HG03097 (cell line): Measurements from ENCODE around the gene DOK7.

Source experiments
- ATAC-seq: cut with Tn5 transposase; IDR thresholded peaks from one replicate; pipeline ENCODE4 v1.9.1; 2021; ENCODE audit not compliant: unreplicated experiment, low FRiP score

DOK7 gene

DNA sequence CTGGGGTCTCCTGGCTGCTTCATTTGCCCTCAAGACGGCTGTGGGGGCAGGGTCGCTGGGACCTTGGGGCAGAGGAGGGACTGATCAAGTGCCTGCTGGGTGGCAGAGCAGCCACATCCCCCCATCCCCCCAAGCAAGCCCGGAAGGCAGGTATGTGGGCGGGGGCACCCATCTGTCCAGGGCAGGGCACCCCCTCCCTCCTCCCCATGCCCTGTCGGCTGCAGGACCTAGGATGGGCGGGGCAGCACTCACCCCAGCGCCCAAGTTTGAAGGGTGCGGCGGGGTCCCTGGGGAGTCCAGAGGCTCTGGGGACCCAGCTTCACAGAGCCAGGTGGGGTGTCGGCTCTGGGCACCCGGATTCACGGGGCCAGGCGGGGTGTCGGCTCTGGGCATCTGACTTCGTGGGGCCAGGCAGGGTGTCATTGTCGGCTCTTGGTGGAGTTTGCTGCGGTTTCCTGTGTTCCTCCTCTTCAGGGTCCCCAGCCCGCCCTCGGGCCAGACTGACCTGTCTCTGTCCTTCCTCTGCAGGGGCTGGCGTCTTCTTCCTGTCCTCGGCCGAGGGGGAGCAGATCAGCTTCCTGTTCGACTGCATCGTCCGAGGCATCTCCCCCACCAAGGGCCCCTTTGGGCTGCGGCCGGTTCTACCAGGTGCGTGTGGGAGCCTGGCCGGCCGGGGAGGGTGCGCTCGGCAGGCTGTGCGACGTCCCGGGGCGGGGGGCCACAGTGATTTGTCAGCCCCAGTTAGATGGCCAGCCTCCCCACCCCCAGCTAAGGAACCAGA is 22.1 kb downstream of the DOK7 start:
- ATAC-seq: no peak

DNA sequence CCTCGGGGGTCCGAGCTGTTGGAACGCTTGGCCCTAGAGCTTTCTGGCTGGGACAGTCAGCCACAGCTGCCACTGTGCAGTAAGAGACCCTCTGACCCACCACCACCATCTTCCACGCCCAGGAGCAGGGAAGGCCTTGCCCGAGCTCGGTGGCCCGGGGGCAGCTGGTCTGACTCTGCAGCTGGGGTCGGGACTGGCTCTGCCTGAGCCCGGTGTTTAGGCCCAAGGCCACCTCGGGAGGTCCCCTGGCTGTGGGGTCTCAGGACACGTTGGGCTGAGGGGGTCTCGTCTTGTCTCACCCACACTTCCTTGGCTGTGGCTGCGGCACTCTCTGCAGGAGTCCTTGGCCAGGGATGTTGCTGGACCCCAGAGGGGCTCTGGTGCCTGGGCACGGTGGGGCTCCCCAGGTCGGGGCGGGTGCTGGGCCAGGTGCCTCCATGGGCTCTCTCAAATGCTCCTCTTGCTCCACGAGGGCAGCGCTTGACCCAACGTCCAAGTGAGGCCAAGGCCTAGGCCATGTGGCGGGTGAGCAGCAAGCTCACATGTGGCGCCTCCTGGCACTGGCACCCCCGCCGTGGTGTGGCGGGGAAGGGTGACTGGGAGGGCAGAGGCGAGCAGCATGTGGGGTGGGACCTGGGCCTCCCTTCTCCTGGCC is 22.9 kb downstream of the DOK7 start:
- no peak for ATAC-seq

DNA sequence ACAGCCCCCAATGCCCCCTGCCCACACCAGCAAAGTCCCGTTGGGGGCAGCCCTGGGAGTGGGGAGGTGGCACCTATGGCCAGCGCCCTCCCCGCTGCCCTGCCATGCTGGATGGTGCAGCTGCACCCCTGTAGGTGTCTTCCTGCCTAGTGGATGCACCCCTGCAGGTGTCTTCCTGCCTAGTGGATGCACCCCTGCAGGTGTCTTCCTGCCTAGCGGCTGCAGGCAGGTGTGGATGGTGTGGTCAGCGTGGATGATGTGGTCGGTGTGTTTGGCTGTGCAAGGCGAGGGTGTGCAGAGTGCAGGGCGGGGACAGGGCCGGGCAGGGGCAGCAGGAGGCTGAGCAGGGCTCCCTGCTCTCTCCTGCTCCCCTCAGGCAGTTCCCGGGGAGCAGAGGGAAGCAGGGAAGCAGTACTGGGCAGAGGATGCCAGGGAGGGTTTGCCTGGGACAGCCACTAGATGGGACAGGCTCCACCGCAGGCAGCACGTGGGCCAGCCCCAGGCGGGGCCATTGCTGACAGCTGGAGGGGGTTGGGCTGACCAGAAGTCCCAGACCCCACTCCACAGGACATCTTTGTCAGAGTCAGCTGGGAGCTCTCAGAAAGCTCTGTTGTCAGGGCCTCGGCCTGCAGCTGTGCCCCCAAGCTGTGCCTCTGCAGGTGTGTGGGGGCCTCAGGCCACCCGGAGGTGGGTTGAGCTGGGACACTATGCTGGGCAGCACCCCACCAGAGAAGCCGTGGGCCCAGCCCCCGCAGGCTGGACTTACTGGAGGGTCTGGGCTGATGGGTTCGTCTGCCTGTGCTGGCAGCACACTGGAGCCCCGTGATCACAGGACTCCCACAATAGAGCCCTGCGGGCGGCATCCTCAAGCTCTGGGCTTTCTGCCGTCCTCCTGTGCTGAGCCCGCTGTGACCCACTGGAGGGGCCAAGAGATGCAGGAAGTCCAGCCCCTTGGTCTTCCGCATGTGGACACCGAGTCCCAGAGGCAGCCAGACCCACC is 23.7 kb downstream of the DOK7 start:
- no peak for ATAC-seq

DNA sequence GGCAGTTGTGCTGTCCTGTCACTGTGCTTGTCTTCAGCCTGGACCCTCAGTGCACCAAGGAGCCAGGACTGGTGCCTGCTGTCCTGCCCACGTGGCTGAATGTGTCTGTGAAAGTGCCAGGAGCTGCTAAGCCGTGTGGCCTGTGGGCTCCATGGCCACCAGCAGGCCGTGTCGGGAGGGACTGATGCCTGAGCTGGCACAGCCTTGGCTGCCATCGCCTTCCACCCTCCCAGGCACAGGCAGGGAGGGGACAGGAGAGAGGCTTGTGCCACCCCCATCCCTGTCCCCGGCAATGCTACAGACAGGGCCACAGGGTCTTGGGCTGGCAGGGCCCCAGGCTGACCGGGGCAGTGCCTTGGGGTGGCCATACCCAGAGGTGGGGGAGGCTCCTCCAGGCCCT is 24.8 kb downstream of the DOK7 start:
- ATAC-seq: no peak

DNA sequence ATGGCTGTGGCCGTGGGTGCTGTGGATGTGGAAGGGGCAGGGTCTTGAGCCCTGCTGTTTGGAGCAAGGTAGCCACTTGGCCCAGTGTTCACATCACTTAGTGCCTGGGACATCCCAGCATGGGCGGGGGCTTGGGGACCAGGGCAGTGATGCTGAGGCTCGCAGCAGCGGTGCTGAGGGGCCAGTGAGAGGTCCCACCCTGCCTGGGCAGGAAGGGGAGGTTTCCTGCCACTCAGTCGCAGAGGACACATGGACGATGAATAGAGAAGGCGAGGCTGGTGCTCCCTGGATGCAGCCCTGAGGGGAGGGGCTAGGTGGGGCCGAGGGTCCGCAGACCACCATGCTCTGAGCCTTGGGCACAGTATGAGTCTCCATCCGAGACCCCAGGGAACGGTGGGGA is 25.7 kb downstream of the DOK7 start:
- no peak for ATAC-seq

DNA sequence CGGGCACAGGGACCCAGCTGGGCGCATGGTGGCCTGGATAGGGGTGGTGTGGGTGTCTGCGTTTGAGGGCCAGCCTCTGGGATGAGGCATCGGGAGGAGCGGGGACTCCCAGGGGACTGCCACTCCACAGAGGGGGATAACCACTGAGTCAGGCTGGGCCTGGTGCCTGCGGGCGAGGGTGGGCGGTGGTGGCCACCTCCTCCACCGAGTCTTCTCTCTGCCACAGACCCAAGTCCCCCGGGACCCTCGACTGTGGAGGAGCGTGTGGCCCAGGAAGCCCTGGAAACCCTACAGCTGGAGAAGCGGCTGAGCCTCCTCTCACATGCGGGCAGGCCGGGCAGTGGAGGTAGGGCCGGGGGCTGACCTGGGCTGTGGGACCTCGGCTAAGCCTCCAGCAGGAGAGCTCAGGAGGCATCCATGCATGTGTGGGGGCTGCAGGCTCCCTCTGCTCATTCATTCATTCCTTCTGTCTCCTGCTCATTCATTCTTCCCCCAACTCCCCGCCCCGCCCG is 26.4 kb downstream of the DOK7 start:
- ATAC-seq: no peak

DNA sequence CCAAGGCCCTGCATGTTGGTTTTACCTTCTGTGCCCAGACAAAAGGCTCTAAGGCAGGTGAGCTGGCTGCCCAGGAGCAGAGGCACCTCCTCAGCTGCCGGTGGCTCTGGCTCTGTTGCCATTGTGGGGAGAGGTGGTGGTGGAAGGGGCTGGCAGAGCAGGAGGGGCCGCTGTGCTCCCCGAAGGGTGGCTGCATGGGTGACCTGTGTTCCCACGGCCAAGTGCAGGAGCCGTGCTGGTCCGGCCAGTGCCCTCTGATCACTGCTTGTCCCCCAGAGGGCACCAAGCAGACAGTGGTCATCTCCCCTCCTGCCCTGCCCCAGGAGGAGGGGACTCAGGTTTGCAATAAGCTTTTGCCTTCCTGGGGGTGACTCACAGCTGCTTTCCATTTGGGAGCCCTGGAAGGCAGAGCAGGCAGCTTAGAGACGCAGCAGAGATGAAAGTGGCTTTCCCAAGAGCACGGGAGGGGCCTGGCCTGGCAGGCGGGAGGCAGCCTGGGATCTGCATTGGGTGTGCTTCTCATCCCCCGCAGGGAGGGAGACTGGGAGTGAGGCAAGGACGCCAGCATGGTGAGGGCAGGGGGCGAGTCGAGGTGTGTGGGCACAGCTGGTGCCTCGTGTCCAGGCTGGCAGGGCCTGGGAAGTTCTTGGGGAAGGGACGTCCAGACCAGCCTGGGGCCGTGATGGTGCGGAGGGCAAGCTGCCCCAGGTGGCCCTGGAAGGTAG is 28.7 kb downstream of the DOK7 start:
- ATAC-seq: no peak

DNA sequence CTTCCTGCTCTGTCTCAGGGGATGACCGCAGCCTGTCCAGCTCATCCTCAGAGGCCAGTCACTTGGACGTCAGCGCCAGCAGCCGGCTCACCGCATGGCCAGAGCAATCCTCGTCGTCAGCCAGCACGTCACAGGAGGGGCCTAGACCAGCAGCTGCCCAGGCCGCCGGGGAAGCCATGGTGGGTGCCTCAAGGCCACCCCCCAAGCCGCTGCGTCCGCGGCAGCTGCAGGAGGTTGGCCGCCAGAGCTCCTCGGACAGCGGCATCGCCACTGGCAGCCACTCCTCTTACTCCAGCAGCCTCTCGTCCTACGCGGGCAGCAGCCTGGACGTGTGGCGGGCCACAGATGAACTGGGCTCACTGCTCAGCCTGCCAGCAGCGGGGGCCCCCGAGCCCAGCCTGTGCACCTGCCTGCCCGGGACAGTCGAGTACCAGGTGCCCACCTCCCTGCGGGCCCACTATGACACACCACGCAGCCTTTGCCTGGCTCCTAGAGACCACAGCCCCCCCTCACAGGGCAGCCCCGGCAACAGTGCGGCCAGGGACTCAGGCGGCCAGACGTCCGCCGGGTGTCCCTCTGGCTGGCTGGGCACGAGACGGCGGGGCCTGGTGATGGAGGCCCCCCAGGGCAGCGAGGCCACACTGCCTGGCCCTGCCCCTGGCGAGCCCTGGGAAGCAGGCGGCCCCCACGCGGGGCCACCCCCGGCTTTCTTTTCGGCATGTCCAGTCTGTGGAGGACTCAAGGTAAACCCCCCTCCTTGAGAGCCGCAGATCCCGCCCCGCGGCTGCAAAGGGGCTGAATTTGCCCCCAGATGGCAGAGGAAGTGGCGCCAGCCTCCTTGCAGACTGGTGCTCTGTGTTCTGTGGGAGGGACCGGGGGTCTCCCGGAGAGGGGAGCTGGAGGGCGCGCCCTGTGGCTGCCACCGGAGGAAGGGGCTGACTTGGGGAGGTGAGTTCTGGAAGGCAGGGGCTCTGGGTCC is 29.9 kb downstream of the DOK7 start:
- ATAC-seq: no peak

DNA sequence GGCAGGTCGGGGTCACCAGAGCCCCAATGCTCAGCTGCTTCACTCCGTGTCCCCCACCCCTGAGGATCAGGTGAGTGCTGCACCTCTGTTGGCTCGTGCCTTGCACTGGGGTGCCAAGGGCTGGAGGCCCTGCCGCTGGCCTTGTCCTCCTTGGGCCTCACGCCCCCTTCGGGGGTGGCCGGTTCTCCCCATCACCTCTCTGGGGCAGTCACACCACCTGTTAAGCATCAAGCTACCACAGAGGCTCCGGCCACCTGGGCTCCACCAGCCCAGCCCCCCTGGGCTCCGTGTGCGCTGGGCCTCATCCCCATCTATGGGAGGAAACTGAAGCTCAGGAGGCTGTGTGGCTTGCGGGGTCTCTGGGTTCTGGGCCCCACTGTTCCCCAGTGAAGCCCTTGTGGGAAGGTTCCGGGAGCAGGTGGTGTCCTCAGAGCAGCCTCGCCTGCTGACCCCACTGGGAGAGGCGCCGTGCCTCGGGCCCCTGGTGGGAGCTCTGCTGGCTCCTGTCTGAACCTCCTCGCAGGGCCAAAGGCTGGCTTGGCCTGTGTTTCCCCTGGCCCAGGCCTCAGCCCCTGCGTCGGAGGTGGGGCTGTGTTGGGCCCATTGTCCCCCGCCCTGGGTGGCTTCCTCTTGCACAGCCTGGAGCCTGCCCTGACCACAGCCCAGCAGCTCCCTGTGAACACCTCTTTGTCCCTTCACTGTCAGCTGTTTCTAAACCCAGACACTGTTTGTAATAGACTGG is 30.8 kb downstream of the DOK7 start:
- no peak for ATAC-seq

DNA sequence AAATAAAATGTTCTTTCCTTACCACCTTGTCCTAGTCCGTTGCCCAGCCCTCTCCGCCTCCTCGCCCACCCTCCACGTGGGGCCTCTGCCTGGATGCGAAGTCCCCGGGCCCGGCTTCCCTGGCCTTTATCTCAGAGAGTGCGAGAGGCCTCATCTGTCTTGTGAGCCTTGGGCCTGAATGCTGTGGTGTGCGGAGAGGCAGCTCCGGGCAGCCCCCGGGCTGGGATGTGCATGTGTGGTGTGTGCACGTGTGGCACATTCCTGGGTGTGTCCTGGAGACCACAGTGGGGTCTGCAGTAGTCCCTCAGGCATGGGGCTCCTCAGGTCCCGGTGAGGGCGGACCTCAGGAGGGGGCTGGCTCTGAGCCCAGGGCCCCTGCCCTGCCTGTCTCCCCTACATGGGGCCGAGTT is 31.4 kb downstream of the DOK7 start:
- ATAC-seq: no peak

DNA sequence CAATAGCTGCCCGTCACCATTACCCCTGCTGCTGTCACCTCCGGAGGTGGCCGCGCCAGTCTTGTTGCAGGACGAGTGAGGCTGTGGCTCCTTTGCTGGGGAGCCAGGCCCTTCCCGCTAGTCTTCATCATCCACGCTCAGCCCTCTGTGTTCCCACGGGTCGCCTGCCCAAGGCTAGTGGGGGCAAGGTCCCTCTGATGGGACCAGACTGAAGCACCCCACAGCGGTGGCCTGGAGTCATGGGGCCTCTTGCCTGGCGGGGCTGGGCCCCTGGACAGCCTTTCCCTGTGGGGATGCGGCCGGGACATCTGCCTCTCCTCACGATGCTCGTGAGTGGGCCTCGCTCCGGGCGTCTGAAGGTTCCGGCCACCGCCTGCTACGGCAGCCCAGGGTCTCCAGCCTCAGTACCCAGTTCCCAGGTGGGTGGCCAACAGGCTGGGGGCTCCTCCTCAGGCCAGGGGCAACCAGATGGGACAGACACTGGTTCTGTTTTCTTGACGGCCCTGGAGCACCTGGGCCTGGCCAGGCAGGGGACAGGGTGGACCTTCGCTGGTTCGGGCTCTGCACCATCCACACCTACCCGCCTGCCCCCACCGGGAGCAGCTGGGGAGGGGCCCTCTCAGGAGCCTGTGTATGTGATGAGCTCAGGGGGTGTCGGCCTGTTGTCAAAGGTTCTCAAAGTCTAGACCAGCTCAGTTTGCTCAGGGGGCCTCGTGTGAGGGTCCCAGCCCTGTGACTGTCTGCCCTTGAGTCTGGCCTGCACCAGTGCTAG is 32.3 kb downstream of the DOK7 start:
- no peak for ATAC-seq

DNA sequence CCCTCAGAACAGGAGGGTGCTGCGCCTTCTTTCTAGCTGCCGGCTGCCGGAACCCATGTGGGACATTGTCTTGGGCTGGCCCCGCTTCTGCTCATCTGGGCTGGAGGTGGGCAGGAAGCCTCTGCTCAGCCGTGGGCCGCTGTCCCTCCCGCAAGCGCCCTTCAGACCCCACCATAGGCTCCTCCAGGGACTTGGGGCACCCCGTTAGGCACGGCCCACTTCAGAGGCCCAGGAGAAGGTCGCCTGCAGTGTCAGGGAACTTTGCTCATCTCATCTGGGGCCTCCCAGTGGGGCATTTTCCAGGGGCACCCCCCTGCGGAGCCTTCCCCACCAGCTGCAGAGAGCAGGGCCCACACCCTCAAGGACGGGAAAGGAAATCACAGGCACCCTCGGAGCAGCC is 32.9 kb downstream of the DOK7 start:
- no peak for ATAC-seq

DNA sequence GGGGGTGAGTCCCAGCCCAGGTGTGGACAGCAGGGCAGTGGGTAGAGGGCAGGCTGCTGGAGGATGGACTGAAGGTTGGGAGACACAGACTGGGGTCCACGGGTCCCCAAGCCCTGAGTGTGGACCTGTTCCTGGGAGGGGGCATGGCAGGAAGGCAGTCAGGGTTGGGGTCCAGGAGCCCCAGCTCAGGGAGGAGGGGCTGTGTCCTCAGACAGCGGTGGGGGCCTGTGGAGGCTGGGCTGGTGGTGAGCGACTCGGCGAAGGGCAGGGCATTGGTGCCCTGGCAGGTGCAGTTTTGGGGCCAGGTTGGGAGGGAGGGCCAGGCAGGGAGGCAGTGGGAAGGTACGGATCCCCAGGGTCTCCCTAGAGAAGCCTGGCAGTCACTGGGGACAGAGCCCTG is 34.0 kb downstream of the DOK7 start:
- no peak for ATAC-seq

DNA sequence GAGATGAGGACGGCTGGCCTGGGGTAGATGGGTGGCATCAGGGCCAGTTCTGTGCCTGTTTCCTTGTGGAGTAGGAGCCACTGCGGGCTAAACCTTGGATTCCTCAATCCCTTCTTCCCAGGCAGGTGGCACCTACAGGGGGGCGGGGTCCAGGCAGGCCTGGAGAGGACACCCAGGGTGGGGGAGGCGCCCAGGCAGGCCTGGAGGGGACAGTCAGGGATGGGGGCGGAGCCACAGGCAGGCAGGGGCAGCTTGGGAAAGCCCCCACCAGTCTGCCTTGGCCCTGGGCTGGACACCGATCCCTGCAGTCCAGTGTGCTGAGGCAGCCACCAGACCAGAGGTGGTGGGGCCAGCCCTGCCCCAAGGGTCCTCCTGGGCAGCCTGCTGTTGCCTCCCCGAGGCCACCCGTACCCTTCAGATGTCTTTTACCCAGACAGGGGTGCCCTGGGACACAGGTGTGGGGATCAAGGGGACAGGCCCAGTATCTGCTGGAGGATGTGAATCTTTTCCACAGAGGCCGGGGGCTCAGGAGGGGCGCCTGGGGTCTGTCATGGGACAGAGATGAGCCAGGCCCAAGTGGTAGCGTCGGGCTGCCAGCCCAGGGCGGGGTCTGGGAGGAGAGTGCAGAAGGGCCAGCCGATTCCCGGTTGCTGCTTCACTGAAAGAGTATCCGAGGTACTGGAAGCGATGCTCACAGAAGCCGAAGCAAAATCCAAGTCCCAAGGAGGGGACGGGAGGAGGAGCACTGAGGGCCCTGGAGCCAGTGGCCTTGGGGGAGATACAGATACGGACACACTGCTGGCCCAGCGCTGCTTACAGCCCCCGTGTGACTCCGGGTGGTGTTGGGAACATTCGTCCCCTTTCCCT is 34.6 kb downstream of the DOK7 start:
- no peak for ATAC-seq

DNA sequence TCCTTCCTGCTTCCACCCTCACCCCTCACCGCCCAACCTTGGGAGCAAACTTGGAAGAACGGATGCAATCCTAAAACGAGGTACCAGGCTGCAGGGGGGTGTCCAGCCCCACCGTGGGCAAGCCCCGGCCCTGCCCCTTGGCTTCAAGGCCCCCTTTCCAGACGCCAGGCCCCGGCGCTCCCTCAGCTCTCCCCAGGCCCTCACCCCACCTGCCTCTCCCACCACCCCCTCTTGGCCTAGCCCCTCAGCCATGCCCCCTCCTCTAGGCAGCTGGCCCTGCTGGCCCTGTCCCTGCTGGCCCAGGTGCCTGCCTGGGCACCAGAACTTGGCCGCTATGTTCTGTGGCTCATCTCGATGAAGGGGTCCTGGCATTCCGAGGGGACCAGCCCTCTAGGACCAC is 35.3 kb downstream of the DOK7 start:
- no peak for ATAC-seq

DNA sequence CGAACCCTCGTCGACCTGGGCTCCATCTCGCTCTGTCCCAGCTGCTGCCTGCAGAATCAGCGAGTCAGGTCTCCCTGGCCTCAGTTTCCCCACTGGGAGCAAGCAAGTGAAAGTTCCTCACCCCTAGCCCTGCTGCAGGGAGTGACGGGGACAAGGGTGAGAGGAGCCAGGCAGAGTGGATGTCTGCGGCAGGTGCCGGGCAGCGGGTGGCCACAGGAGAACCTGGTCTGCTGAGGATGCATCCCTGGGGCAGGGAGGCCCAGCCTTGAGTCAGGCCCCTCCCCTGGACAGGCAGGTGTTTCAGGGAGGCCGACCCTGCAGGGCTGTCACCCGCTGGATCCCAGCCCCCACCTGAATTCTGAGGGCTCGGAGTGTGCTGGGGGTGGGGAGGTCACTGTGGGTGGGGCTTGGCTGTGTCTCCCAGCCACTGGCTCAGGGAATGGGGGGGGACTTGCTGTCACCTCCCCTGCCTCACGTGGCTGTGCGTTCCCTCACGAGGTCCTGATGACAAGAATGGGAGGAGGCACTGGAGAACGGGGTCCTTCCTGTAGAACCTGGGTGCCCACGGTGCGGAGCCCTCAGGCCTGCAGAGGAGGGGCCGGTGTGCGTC is 35.9 kb downstream of the DOK7 start:
- ATAC-seq: no peak
